DOHH2 (cell line): ENCODE results near the gene MYT1.

Experiments
- H3F3A ChIP-seq: fragments of 200-600 bp; sonication (generic), shearing (Covaris generic); 2 replicates; pipeline ENCODE4 v1.6.0; 2016; ENCODE audit warnings: antibody characterized with exemption, mild to moderate bottlenecking; ENCODE audit not compliant: control insufficient read depth, insufficient read depth
- H3K27ac ChIP-seq: fragments of 200-600 bp; sonication (generic); 2 replicates; pipeline ENCODE4 v1.5.1; 2014; ENCODE audit warnings: low read depth, mild to moderate bottlenecking, low read length, moderate library complexity
- H3K27me3 ChIP-seq: fragments of 200-600 bp; sonication (generic); 2 replicates; pipeline ENCODE4 v1.6.1; 2014; ENCODE audit warnings: mild to moderate bottlenecking, low read length, mixed read lengths; ENCODE audit not compliant: control insufficient read depth
- H3K36me3 ChIP-seq: fragments of 200-600 bp; sonication (generic); 2 replicates; pipeline ENCODE4 v1.6.1; 2014; ENCODE audit warnings: mild to moderate bottlenecking, low read length, moderate library complexity, mixed read lengths; ENCODE audit not compliant: control insufficient read depth
- H3K4me1 ChIP-seq: fragments of 200-600 bp; sonication (generic); 2 replicates; pipeline ENCODE4 v1.6.1; 2014; ENCODE audit warnings: mild to moderate bottlenecking, low read length, mixed read lengths; ENCODE audit not compliant: control insufficient read depth
- H3K4me2 ChIP-seq: fragments of 200-600 bp; sonication (generic); 2 replicates; pipeline ENCODE4 v1.6.0; 2014; ENCODE audit warnings: mild to moderate bottlenecking, low read length, moderate library complexity
- H3K4me3 ChIP-seq: fragments of 200-600 bp; sonication (generic); 2 replicates; pipeline ENCODE4 v1.5.1; 2014; ENCODE audit warnings: mild to moderate bottlenecking, low read length, mixed read lengths
- H3K79me2 ChIP-seq: fragments of 200-600 bp; sonication (generic); 2 replicates; pipeline ENCODE4 v1.6.1; 2014; ENCODE audit warnings: mild to moderate bottlenecking, low read length, mixed read lengths; ENCODE audit not compliant: control insufficient read depth
- H3K9me2 ChIP-seq: fragments of 200-600 bp; sonication (generic); replicated peaks from 2 replicates; pipeline ENCODE4 v1.6.1; 2014; ENCODE audit warnings: mild to moderate bottlenecking, low read length, mixed read lengths; ENCODE audit not compliant: control insufficient read depth
- H3K9me3 ChIP-seq: fragments of 200-600 bp; sonication (generic); 2 replicates; pipeline ENCODE4 v1.6.1; 2014; ENCODE audit warnings: antibody characterized with exemption, low read length, mixed read lengths; ENCODE audit not compliant: control insufficient read depth, insufficient read depth
- H4K20me1 ChIP-seq: fragments of 200-600 bp; sonication (generic); 2 replicates; pipeline ENCODE4 v1.6.0; 2014; ENCODE audit warnings: low read depth, mild to moderate bottlenecking, antibody characterized with exemption, low read length, moderate library complexity; ENCODE audit not compliant: control insufficient read depth, insufficient read depth
- EZH2phosphoT487 ChIP-seq: fragments of 200-600 bp; sonication (generic); IDR thresholded peaks from 2 replicates; pipeline ENCODE4 v1.6.1; 2017; ENCODE audit warnings: borderline replicate concordance, mild to moderate bottlenecking, antibody characterized with exemption, low read length, moderate library complexity, mixed read lengths
- TF ChIP-seq, protein P1 (sequence below): fragments of 200-600 bp; sonication (generic); IDR thresholded peaks from one replicate; pipeline ENCODE4 v1.5.1; 2014; ENCODE audit warnings: antibody characterized with exemption, mild to moderate bottlenecking, low read depth, low read length; ENCODE audit not compliant: poor library complexity, severe bottlenecking

Gene MYT1

DNA sequence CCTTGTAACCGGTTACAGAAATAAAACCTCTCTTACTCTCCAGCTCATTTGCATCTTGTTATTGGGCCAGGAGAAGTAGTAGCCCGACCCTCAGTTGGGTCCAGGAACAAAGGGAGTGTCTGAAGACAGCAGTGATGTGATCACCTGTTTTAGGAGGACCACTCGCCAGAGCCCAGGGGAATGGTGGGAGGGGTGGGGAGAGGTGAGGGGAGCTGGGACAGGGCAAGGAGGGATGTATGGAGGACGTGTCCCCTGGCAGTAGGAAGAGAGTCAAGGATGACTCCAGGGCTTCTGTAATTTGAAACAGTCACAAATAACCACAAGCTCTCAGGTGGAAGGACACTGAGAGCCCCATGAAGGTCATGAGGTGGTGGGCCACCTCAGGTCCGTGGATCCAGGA, 89.9 kb downstream of the MYT1 start:
- no peak for TF ChIP-seq EZH2phosphoT487
- TF ChIP-seq, protein P1, sequence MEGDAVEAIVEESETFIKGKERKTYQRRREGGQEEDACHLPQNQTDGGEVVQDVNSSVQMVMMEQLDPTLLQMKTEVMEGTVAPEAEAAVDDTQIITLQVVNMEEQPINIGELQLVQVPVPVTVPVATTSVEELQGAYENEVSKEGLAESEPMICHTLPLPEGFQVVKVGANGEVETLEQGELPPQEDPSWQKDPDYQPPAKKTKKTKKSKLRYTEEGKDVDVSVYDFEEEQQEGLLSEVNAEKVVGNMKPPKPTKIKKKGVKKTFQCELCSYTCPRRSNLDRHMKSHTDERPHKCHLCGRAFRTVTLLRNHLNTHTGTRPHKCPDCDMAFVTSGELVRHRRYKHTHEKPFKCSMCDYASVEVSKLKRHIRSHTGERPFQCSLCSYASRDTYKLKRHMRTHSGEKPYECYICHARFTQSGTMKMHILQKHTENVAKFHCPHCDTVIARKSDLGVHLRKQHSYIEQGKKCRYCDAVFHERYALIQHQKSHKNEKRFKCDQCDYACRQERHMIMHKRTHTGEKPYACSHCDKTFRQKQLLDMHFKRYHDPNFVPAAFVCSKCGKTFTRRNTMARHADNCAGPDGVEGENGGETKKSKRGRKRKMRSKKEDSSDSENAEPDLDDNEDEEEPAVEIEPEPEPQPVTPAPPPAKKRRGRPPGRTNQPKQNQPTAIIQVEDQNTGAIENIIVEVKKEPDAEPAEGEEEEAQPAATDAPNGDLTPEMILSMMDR: no peak
- H3F3A ChIP-seq: no peaks in the 10 kb centered on the region
- no peaks in the 10 kb centered on the region for H4K20me1 ChIP-seq
- no peaks in the 10 kb centered on the region for H3K9me2 ChIP-seq
- H3K4me2 ChIP-seq: no peak overlapping the region
- H3K9me3 ChIP-seq: no peaks in the 10 kb centered on the region
- H3K4me1 ChIP-seq: peaks cover 20% of the 10 kb centered on the region
- no peak overlapping the region for H3K4me3 ChIP-seq
- peaks cover 34% of the 10 kb centered on the region for H3K79me2 ChIP-seq
- H3K36me3 ChIP-seq: peaks cover 5% of the 10 kb centered on the region; the same call in 1 of the 2 replicates
- no peak overlapping the region for H3K27ac ChIP-seq
- H3K27me3 ChIP-seq: peaks cover 15% of the 10 kb centered on the region

- H3K27me3 ChIP-seq: peaks cover 11% of the 10 kb centered on the region
- H3K9me2 ChIP-seq: no peaks in the 10 kb centered on the region
- H3F3A ChIP-seq: no peaks in the 10 kb centered on the region
- no peak overlapping the region for H3K27ac ChIP-seq
- H3K79me2 ChIP-seq: peaks cover 40% of the 10 kb centered on the region
- peaks cover 20% of the 10 kb centered on the region for H3K4me1 ChIP-seq
- TF ChIP-seq, protein P1: no peak
- TF ChIP-seq EZH2phosphoT487: no peak
- peaks cover 6% of the 10 kb centered on the region for H3K36me3 ChIP-seq
- peak overlapping the region; percentile 98 for H3K4me3 ChIP-seq
- peak overlapping the region; percentile 97 for H3K4me2 ChIP-seq
- no peaks in the 10 kb centered on the region for H3K9me3 ChIP-seq
- H4K20me1 ChIP-seq: no peaks in the 10 kb centered on the region
These were observed 90.5 kb downstream of the MYT1 start for GRCh38 chr20:64254571-64255360.

- H4K20me1 ChIP-seq: no peaks in the 10 kb centered on the region
- peaks cover 20% of the 10 kb centered on the region for H3K4me1 ChIP-seq
- TF ChIP-seq EZH2phosphoT487: no peak
- TF ChIP-seq, protein P1: no peak
- peaks cover 11% of the 10 kb centered on the region for H3K36me3 ChIP-seq
- H3K9me2 ChIP-seq: no peaks in the 10 kb centered on the region
- H3K4me2 ChIP-seq: peak within 1 kb of the TSS; percentile 97
- H3K9me3 ChIP-seq: no peaks in the 10 kb centered on the region
- H3K79me2 ChIP-seq: peaks cover 49% of the 10 kb centered on the region
- peak within 1 kb of the TSS; percentile 57 for H3K27ac ChIP-seq
- H3K27me3 ChIP-seq: peaks cover 7% of the 10 kb centered on the region; the same call in 1 of the 2 replicates
- no peaks in the 10 kb centered on the region for H3F3A ChIP-seq
- H3K4me3 ChIP-seq: peak within 1 kb of the TSS; percentile 98
These were observed 91.4 kb downstream of the MYT1 start, which contains the start of gene PCMTD2 for GRCh38 chr20:64255361-64256281. TSS of gene PCMTD2 (plus strand) at chr20:64255748. CDS start at chr20:64259966, 4,218 bp downstream.
